Spleen (tissue), 13 donors: Measurements from ENCODE around the gene PDGFA. TPM values are rescaled to one million over a fixed set of nuclear protein-coding genes. Genes with fewer than 3 reads are reported as not detected.

Source experiments
- DNase-seq: peaks from one replicate; pipeline ENCODE4 v3.0.0-alpha.2; 2020
- H3K27ac ChIP-seq, 8 donors: fragments of 200-600 bp; sonication (generic) in 7 of 8; 1 replicate in 4 of 8; 2 replicates in 4 of 8; pipeline versions ENCODE4 v1.5.0 to v1.8.0; 2016 to 2021; ENCODE audit warnings: inconsistent platforms in 4 of 8, mild to moderate bottlenecking in 4 of 8, moderate library complexity in 1 of 8
- H3K27me3 ChIP-seq, 7 donors: fragments of 200-600 bp; sonication (generic) in 6 of 7; replicated peaks in 1 of 7; 1 replicate in 4 of 7; 2 replicates in 3 of 7; pipeline versions ENCODE4 v1.5.0 to v1.8.0; 2016 to 2021; ENCODE audit warnings: inconsistent platforms in 3 of 7, mild to moderate bottlenecking in 1 of 7
- H3K36me3 ChIP-seq, 6 donors: fragments of 200-600 bp; sonication (generic) in 5 of 6; 1 replicate in 4 of 6; 2 replicates in 2 of 6; pipeline versions ENCODE4 v1.5.0 to v1.8.0; 2016 to 2021; ENCODE audit warnings: inconsistent platforms in 2 of 6
- H3K4me1 ChIP-seq, 6 donors: fragments of 200-600 bp; sonication (generic) in 5 of 6; 1 replicate in 3 of 6; 2 replicates in 3 of 6; pipeline versions ENCODE4 v1.5.0 to v1.8.0; 2016 to 2021; ENCODE audit warnings: inconsistent platforms in 3 of 6
- H3K4me3 ChIP-seq, 8 donors: fragments of 200-600 bp; sonication (generic) in 7 of 8; 1 replicate in 4 of 8; 2 replicates in 4 of 8; pipeline versions ENCODE4 v1.5.0 to v1.8.0; 2016 to 2021; ENCODE audit warnings: inconsistent platforms in 4 of 8, mild to moderate bottlenecking in 4 of 8, moderate library complexity in 2 of 8
- H3K9me3 ChIP-seq, 8 donors: fragments of 200-600 bp; sonication (generic) in 7 of 8; 1 replicate in 4 of 8; 2 replicates in 4 of 8; pipeline versions ENCODE4 v1.5.0 to v1.8.0; 2016 to 2021; ENCODE audit warnings: inconsistent platforms in 4 of 8
- POLR2A ChIP-seq, 3 donors: fragments of 450-650 bp; IDR thresholded peaks; one replicate each; pipeline ENCODE4 v1.5.1; 2017; ENCODE audit warnings: antibody characterized with exemption in 3 of 3, mild to moderate bottlenecking in 1 of 3
- POLR2AphosphoS5 ChIP-seq, 3 donors: sonication (generic); formaldehyde crosslinking; IDR thresholded peaks; one replicate each; pipeline ENCODE4 v1.5.1; 2017; ENCODE audit warnings: antibody characterized with exemption in 3 of 3
- WGBS, 5 donors: extraction: QIAGEN DNeasy Blood & Tissue Kit in 3 of 5; methylation state at CpG; one replicate each; pipeline versions ENCODE4 v1.1.5 to v1.1.7; 2013 to 2018; 5-methylcytosine and 5-hydroxymethylcytosine counted together
- intact Hi-C: fragments of 100-400 bp; cut with DNase I; formaldehyde crosslinking; loops from one replicate; pipeline ENCODE4 v1.15.0; 2023; ENCODE audit warnings: low total_unique reads
- long read RNA-seq, 2 donors: transcript quantifications; one replicate each; lab custom pipeline, GENCODE V29; 2026
- polyA plus RNA-seq, 3 donors: library from polyadenylated mRNA; stranded (reverse); fragments of 200-250 nt; gene quantifications; one replicate each; pipeline ENCODE4 v1.2.1, GENCODE V29; 2013
- total RNA-seq, 7 donors: library from RNA; depleted of rRNA in 3 of 7; stranded (reverse); fragments of >200 nt in 3 of 7; fragmentation: NEBNext Ultra II Directional in 4 of 7; extraction: Animal tissue kit (Norgen Biotek cat#: 25700) in 4 of 7; gene quantifications; one replicate each; pipeline versions ENCODE4 v1.1.0 to v1.2.1, GENCODE V29; 2016 to 2021
- TF ChIP-seq, protein P1 (sequence below), 11 experiments: fragments of 200-600 bp in 7 of 11; fragments of 450-650 bp in 4 of 11; sonication (generic) in 4 of 11; IDR thresholded peaks in 8 of 11; conservative IDR thresholded peaks in 3 of 11; 1 replicate in 7 of 11; 2 replicates in 4 of 11; pipeline versions ENCODE4 v1.4.0 to v1.8.0; 2016 to 2021; ENCODE audit warnings: antibody characterized with exemption in 11 of 11, inconsistent platforms in 4 of 11, mild to moderate bottlenecking in 1 of 11
- donor health status: healthy with polysubstance abuse.
- donor health status: DM: no; HTN: no; CAD: no; lungs with moderate emphysema.
- donor health status: DM: no; HTN: no; CAD: no.
- donor health status: Bipolar disorder and iron deficiency.
- donor health status: healthy.
- donor health status: DM: no; HTN: no; CAD: no.
- donor health status: DM: yes; HTN: yes; CAD: no.

The PDGFA gene
- total RNA-seq, result 10 to 100 TPM; 16.1 to 49.5 (median 24.5) TPM
- 10 to 100 TPM in 1 of 3 donors, 1 to 10 TPM in 2; 6.1 to 16.8 (median 9.9) TPM for polyA plus RNA-seq
- long read RNA-seq, donor 1, transcript PDGFA-203 (6 exons, 2,305 nt), result major isoform, 8 of 8 reads
- long read RNA-seq, donor 1, partial matches to known transcripts, result 0 of 8 reads
- long read RNA-seq, donor 1, other reads (novel, unspliced or antisense), result 0 of 8 reads
- long read RNA-seq, donor 2, partial matches to known transcripts, result 0 of 4 reads
- long read RNA-seq, donor 2, other reads (novel, unspliced or antisense), result 0 of 4 reads

DNA sequence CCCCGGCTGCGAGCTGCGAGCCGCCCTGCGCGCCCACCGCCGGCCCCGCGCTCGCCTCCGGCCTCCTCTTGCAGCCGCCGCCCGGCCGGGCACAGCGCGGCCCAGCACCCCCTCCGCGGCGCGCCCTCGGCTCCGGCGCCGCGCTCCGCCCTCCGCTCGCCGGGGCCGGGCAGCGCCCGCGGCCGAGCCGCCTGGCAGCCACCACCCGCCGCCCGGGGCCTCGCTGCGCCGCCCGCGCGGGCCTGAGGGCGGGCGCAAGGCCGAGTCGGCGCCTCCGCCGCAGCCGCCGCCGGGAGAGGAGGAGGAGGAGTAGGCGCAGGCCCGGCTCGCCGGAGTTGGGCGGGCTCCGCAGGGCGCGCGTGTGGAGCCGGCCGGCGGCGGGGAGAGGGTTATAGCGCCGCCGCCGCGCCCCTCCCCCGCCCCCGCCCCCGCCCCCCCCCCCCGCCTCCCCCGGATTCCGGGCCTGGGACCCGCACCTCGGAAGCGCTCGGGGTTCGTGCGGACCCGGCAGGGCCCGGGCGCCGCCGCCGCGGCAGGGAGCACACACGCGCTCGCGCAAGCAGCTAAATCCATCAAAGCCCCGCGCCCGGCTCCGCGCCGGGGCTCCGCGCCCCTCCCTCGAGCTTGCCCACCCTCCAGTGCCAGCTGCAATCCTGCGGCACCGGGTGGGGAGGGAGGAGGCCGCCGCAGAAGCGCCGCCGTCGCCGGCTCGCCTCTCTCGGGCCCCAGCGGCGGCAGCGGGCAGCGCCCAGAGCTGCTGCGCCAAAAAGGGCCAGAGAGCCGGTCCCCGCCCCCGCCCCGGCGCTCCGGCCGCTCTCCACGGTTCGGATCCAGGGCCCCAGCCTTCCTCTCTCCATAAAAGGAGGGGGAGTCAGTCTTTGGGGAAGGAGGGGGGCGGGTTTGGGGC lies at the start of gene PDGFA:
PDGFA (minus strand) TSS at position 363 of the 907 bp plus-strand sequence. CDS start 845 bp downstream, outside the sequence.
- Histone ChIP-seq H3K27ac (peak within 1 kb of the TSS; percentile 74 to 90 (median 87)), H3K36me3 (no peaks in the 10 kb centered on the region), H3K27me3 (peaks cover 0 to 87% (median 62%) of the 10 kb centered on the region in 7 donors), H3K4me1 (peaks cover 25 to 84% (median 70%) of the 10 kb centered on the region in 6 donors), H3K9me3 (no peaks in the 10 kb centered on the region), H3K4me3 (peak within 1 kb of the TSS; percentile 39 to 85 (median 66))
- intact Hi-C loops, result loop anchor here (5.0 kb wide), 1 partner anchor 187 kb away; no protein-coding TSS in a partner anchor
- no peak for DNase-seq
- TF ChIP-seq, protein P1, sequence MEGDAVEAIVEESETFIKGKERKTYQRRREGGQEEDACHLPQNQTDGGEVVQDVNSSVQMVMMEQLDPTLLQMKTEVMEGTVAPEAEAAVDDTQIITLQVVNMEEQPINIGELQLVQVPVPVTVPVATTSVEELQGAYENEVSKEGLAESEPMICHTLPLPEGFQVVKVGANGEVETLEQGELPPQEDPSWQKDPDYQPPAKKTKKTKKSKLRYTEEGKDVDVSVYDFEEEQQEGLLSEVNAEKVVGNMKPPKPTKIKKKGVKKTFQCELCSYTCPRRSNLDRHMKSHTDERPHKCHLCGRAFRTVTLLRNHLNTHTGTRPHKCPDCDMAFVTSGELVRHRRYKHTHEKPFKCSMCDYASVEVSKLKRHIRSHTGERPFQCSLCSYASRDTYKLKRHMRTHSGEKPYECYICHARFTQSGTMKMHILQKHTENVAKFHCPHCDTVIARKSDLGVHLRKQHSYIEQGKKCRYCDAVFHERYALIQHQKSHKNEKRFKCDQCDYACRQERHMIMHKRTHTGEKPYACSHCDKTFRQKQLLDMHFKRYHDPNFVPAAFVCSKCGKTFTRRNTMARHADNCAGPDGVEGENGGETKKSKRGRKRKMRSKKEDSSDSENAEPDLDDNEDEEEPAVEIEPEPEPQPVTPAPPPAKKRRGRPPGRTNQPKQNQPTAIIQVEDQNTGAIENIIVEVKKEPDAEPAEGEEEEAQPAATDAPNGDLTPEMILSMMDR (IDR thresholded peaks at IDR 0.05 in 8 of 11, conservative IDR thresholded peaks at IDR 0.05 in 3 of 11), result peak in 6 of 11 experiments; percentile 15 to 42 (median 28)
- TF ChIP-seq POLR2AphosphoS5 (IDR thresholded peaks at IDR 0.05) (peak in 2 of 3 donors; percentile 35 to 73), POLR2A (IDR thresholded peaks at IDR 0.05) (no peak)
- WGBS, 5 donors, result 0 to 2% (median 1%) methylated on average over 3 to 130 of the region's 132 CpGs

DNA sequence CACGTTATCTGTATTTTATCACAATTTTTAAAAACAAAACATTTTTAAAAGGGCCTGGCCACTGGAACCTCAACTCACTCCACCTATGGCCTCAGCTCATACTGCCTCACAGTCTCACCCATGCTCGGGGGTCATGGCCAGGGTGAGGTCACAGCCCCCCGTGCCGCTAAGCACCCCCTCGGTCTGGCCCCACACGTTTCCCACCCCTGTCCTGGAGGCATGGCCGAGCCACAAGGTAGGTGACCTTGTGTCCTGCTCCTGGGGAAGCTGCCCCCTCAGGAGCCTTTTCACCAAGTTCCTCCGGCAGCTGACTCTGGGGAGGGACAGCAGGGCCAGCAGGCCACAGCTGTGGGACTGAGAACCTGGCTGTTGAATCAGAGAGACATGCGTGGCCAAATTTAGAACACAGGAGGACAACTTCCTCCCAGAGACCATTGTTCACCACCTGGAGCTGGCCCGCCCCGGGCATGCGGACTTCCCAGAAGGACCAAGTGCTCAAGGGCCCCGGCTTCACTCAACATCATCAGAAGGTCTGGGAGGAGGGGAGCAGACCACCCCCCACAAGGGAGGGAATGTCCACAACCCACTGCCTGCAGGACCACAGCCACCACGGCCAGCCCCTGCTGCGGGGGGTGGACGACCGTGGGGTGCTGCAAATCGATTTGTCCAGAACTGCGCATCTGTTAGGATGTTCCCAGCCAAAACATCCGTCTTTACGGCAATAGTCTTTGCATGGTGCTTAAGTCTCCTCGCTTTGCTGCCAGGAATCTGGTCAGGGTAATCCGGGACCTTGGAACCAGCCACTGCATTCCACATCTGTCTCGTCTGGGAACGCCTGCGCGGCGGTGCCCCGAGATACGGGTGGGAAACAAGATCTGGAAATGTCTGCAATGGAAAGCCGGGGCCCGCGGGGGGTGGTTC lies 48.6 kb upstream of the PDGFA start:
- TF ChIP-seq POLR2A (IDR thresholded peaks at IDR 0.05) (no peak), POLR2AphosphoS5 (IDR thresholded peaks at IDR 0.05) (peak in 1 of 3 donors; percentile 15)
- TF ChIP-seq, protein P1 (IDR thresholded peaks at IDR 0.05 in 8 of 11, conservative IDR thresholded peaks at IDR 0.05 in 3 of 11), result no peak
- Histone ChIP-seq H3K27ac (peak overlapping the region in 1 of 8 donors; percentile 57), H3K36me3 (peaks cover 0 to 5% (median 0%) of the 10 kb centered on the region in 6 donors), H3K4me3 (no peak overlapping the region), H3K27me3 (no peaks in the 10 kb centered on the region), H3K9me3 (no peaks in the 10 kb centered on the region), H3K4me1 (peaks cover 0 to 4% (median 0%) of the 10 kb centered on the region in 6 donors)
- DNase-seq, result no peak
- WGBS, 5 donors, result 71 to 83% (median 74%) methylated on average over 23 to 33 of the region's 33 CpGs
- intact Hi-C loops, result no loop called here

DNA sequence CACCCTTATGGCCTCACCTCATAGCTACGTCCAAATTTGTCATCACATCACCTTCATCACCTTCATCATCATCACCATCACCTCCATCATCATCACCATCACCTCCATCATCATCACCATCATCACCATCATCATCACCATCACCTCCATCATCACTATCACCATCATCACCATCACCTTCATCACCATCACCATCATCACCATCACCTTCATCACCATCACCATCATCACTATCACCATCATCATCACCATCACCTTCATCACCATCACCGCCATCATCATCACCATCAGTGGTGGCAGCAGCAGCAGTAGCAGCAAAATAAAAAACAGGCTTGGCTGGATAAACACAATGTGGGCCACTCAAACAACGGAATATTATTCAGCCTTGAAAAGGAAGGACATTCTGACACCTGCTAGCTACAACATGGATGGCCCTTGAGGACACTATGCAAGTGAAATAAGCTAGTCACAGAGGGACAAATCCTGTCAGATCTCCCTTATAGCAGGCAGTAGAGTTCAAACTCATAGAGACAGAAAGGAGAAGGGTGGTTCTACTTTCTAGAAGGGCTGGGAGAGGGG lies 47.7 kb upstream of the PDGFA start:
- intact Hi-C loops, result no loop called here
- H3K27me3 ChIP-seq, result no peaks in the 10 kb centered on the region
- peaks cover 0 to 4% (median 0%) of the 10 kb centered on the region in 6 donors for H3K4me1 ChIP-seq
- 87 to 98% (median 97%) methylated on average over 2 of the region's 3 CpGs for WGBS, 5 donors
- TF ChIP-seq POLR2A (IDR thresholded peaks at IDR 0.05) (no peak), POLR2AphosphoS5 (IDR thresholded peaks at IDR 0.05) (no peak)
- TF ChIP-seq, protein P1 (IDR thresholded peaks at IDR 0.05 in 8 of 11, conservative IDR thresholded peaks at IDR 0.05 in 3 of 11), result no peak
- DNase-seq, result no peak
- peaks cover 0 to 5% (median 0%) of the 10 kb centered on the region in 6 donors for H3K36me3 ChIP-seq
- H3K27ac ChIP-seq, result no peak overlapping the region
- no peak overlapping the region for H3K4me3 ChIP-seq
- H3K9me3 ChIP-seq, result no peaks in the 10 kb centered on the region
